GM11168 (cell line): ENCODE measurements around the gene FAU.
"Not testable (repeated sequence)": the region's sequence is repeated elsewhere in the genome, so short reads cannot be mapped to it uniquely, and the experiment has no call there.

Experiments
- in situ Hi-C: fragments of 300-500 bp; cut with MboI; formaldehyde crosslinking; loops from one replicate; pipeline ENCODE4 v1.12.0; 2022; ENCODE audit warnings: low sequenced_read_pairs; ENCODE audit not compliant: unreplicated experiment

The FAU gene

GRCh38 chr11:65121865-65122696 is at the start of gene FAU, which contains the start of gene MRPL49:
Gene FAU (minus strand): TSS chr11:65122134. CDS start chr11:65121813, 321 bp downstream.
Gene MRPL49 (plus strand): TSS chr11:65122321. CDS start chr11:65122347, 26 bp downstream.
- in situ Hi-C loops, result no loop called here

DNA sequence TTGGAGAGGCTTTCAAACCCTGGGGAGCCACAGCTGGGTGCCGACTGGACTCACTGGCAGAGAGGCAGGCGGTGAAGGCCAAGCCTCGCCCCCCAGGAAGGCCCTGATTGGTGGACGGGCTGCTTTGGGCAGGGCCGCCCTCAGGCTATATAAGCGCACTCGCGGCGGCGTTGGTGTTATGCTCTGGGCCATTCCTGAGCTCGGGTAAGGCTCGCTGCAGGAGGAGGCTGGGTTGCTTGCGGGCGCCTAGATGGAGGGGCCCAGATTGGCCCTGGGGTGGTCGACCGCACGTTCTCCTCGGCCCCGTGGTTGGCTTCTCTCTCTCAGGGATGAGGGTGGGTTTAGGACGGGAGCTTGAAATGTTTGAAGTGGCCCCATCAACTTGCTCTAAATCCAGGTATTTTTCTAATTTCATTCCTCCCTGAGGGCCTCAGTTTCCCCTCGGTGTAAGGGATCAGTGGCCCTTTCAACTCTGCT is 48.2 kb upstream of the FAU start, which contains the start of gene SPDYC:
SPDYC (plus strand) TSS at position 176 of the 477 bp plus-strand sequence. CDS start 1,125 bp downstream, outside the sequence.
- in situ Hi-C loops, result no loop called here

- in situ Hi-C loops, result no loop called here
These were observed 47.3 kb upstream of the FAU start for GRCh38 chr11:65169164-65169641.

DNA sequence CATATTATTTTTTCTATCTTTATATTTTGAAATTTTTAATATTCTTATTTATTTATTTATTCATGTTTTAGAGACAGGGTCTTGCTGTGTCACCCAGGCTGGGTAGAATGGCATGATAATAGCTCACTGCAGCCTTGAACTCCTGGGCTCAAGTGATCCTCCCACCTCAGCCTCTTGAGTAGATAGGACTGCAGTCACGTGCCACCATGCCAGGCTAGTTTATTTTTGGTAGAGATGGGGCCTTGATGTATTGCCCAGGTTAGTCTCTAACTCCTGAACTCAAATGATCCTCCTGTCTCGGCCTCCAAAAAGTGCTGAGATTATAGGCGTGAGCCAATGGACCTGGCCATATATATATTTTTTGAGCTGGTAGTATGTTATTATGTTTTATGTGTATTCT is 45.7 kb upstream of the FAU start:
- in situ Hi-C loops, result no loop called here

- in situ Hi-C loops, result no loop called here
These were observed 45.0 kb upstream of the FAU start for GRCh38 chr11:65166893-65167292.

DNA sequence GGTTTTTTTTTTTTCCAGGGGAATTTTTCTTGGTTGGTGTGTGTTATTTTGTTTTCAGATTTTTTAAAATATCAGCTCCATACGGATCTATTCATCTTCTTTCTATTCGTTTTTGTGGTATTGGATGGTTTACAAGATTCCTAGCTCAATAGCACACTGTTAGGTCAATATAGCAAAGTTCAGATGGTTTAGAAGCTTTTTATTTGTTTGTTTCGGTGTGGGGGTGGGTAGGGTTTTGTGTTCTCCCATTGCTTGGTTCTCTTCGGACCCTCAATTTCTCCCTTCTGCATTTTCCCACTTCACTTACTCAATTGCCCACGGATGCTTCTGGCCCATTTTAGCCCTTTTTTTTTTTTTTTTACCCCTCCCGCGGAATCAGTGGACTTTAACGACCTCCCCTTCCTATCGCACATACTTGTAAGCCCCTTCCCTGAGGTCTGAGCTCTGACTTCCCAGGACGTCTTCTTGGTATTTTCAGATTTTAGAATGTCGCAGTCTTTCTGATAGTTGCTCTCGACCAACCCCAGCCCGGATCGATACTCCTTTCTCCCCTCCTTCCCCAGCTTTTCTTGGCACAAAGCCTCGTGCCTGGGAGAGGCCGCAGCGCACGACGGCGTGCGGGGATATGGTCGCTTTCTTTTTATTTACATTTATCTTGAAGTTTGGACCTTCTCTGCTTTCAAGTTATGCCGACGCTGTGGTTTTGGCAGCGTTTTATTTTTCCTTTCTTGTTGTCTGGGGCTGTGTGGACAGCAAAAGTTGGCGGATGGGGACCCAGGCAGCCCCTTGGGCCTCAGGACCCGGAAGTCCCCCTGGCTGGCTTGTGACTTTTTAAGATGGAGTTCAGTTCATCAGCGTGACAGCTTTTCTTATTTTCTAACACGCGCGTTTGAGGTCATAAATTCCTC is 43.7 kb upstream of the FAU start:
- in situ Hi-C loops, result no loop called here

GRCh38 chr11:65163684-65164083 is 41.8 kb upstream of the FAU start:
- in situ Hi-C loops, result no loop called here

- in situ Hi-C loops, result no loop called here
These were observed 38.7 kb upstream of the FAU start for GRCh38 chr11:65160643-65161042.

DNA sequence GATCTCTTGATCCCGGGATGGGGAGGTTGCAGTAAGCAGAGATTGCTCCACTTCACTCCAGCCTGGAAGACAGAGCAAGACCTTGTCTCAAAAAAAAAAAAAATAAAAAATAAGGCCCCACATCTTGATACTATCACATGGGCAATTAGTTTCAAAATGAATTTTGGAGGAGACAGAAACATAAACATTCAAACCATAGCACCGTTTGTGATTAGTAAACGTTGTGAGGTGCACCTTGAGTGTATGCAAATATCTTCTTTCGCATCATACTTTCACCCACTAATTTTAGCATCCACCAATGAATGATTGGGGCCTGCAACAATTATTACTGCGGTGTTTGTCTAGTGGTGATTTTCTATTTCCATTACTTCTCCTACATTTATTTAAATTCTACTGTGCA is 37.1 kb upstream of the FAU start:
- in situ Hi-C loops, result no loop called here

- in situ Hi-C loops, result no loop called here
These were observed 35.4 kb upstream of the FAU start for GRCh38 chr11:65157336-65157735.

GRCh38 chr11:65156926-65157325 is 35.0 kb upstream of the FAU start:
- in situ Hi-C loops, result no loop called here

DNA sequence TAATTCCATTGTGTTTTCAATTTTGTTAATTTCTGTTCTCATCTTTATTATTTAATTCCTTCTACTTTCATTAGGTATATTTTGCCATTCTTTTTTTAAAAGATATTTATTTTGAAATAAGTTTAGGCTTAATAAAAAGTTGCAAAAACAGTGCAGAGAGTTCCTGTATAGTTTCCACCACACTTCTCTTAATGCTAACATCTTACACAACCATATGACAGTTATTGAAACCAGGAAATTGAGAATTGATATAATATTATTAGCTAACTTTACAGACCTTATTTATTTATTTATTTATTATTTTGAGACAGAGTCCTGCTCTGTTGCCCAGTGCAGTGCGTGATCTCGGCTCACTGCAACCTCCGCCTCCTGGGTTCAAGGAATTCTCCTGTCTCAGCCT is 34.3 kb upstream of the FAU start:
- in situ Hi-C loops, result no loop called here

DNA sequence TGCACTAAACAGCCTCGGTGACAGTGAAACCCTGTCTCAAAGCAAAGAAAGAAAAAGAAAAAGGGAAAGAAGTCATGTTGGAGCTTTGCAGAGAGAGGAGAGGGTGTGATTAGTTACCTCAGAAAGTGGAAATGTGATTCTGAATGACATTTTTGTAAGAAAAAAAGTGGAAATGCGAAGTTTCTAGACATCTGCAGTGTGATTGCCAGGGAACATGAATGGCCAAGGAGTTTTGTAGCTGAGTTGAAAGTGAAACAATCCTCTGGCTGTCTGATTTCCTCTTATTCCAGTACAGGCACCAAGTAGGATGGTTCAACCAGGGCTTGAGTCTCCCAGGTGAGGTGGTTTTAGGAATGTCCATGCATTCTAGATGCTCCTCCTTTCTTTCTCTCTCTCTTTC is 30.2 kb upstream of the FAU start:
- in situ Hi-C loops, result no loop called here

- in situ Hi-C loops, result no loop called here
These were observed 29.5 kb upstream of the FAU start for GRCh38 chr11:65151331-65151899.

DNA sequence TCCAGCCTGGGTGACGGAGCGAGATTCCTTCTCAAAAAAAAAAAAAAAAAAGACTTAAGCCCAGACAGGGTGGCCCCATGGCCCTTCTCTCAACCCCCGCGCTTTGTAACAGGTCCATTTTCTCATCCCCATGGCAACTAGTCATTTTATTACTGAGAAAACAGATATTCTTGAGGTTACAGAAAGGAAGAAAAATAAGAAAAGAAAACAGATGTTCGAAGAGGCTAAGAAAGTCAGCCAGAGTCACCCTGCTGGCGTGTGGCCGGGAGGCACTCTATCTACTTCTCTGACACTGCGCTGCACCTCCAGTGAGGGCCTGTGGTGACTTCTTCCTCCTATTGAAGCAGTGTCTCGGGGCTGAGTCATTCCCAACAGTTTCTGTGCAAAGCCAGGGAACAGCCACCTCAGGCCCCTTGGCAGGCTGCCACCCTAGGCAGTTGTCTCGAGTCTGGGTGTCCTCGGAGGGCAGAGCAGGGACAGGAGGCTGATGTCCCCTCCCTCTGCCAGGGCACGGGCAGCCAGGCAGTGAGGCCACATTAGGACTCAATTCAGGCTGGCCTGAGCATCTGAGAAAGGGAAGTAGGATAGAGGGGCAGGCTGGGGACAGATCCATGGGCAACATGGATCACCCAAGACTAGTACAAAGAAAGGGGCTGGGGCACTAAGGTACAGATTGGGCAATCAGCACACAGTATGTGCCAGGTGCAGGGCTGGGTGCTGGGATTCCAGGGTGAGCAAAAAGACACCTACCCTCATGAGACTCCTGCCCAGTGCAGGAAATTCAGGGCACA is 28.8 kb upstream of the FAU start:
- in situ Hi-C loops, result no loop called here

DNA sequence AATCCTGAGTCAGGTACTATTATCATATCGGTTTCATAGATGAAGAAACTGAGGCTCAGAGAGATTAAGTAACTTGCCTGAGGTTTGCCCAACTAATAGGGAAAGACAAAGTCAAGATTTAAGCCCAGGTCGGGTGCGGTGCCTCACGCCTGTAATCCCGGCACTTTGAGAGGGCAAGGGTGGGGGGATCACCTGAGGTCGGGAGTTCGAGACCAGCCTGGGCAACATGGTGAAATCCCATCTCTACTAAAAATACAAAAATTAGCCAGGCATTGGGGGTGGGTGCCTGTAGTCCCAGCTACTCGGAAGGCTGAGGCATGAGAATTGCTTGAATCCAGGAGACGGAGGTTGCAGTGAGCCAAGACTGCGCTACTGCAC is 28.2 kb upstream of the FAU start:
- in situ Hi-C loops, result not testable (repeated sequence)

GRCh38 chr11:65148657-65149056 is 26.7 kb upstream of the FAU start:
- in situ Hi-C loops, result no loop called here

GRCh38 chr11:65147352-65148075 is 25.6 kb upstream of the FAU start:
- in situ Hi-C loops, result no loop called here

DNA sequence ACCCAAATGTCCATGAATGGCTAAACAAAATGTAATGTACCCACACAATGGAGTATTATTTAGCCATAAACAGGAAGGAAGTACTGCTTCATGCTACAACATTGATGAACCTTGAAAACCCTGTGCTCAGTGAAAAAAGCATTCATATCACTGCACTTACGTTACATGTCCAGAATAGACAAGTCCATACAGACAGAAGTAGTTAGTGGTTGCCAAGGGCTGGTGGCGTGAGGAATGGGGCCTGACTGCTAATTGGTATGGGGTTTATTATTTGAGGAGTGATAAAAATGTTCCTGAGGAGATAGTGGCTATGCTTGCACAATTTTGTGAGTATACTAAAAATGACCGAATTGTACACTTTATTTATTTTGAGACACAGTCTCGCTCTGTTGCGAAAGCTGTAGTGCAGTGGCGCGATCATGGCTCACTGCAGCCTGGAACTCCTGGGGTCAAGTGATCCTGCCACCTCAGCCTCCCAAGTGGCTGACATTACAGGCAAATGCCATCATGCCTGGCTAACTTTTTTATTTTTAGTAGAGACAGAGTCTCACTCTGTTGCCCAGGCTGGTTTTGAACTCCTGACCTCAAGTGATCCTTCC is 20.1 kb upstream of the FAU start:
- in situ Hi-C loops, result no loop called here
